HG03039 (cell line): ENCODE data around the gene ZNG1B.
"Not testable (repeated sequence)": the region's sequence is repeated elsewhere in the genome, so short reads cannot be mapped to it uniquely, and the experiment has no call there.

Experiments
- ATAC-seq: cut with Tn5 transposase; IDR thresholded peaks from one replicate; pipeline ENCODE4 v1.9.1; 2021; ENCODE audit warnings: mild to moderate bottlenecking, moderate library complexity; ENCODE audit not compliant: unreplicated experiment

The ZNG1B gene

DNA sequence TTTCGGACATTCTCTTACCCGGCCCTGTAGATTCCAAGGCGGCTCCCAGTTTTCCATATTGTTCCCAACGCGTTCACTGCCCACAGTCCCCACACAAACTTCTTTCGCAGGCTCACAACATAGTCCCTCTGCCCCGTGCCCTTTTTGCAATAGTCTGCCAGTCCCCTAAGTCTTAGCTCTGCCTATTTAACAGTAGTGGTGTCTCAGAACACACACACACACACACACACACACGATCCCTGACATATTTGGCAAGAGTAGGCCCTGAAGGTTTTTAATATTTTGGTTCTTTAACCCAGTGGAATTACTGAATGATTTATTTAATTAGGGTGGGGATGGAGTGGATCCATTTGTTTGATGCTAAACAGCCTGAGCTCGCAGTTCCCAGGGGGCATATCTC is 105.0 kb downstream of the ZNG1B start:
- not testable (repeated sequence) for ATAC-seq
